GM12878 (cell line): ENCODE measurements around the gene CYYR1. TPM values are rescaled to one million over a fixed set of nuclear protein-coding genes. Genes with fewer than 3 reads are reported as not detected.

Experiments
- ATAC-seq: fragments of 200-7000 bp; cut with Tn5 transposase; 3 replicates; pipeline ENCODE4 v1.9.1; 2020; ENCODE audit warnings: mild to moderate bottlenecking, moderate library complexity
- BruUV-seq: library from RNA; stranded (reverse); fragments of 400-500 nt; replicated peaks from 2 replicates; lab custom pipeline; 2021; lab: Mats Ljungman, UMichigan
- CTCF ChIA-PET: fragments of 300-600 bp; sonication (Branson Sonifier 250); formaldehyde crosslinking; extraction: SDS; loops from one replicate; lab custom pipeline; 2021; ENCODE audit warnings: inconsistent platforms; lab: Yijun Ruan, JAX
- POLR2A ChIA-PET: fragments of 350-600 bp; formaldehyde crosslinking; extraction: SDS; loops from one replicate; lab custom pipeline; 2021; ENCODE audit warnings: inconsistent platforms; lab: Charles Lee
- RAD21 ChIA-PET: fragments of 300-600 bp; sonication (Branson Sonifier 250); formaldehyde crosslinking; loops from one replicate; lab custom pipeline; 2023; ENCODE audit warnings: antibody characterized with exemption; ENCODE audit not compliant: unreplicated experiment; lab: Charles Lee
- SMC1A ChIA-PET: fragments of 300-600 bp; sonication (Branson Sonifier 250); formaldehyde crosslinking; loops from one replicate; lab custom pipeline; 2023; ENCODE audit not compliant: unreplicated experiment, uncharacterized antibody; lab: Charles Lee
- DNase-seq: peaks from one replicate; pipeline ENCODE4 v3.0.0-alpha.2; 2011; ENCODE audit warnings: low read depth, low spot score
- FAIRE-seq: peaks from 3 replicates; lab custom pipeline; 2011; peaks lifted over from hg19 to GRCh38; lab: Jason Lieb, UNC
- H2AFZ ChIP-seq: 2 replicates; pipeline ENCODE4 v1.6.0; 2011; ENCODE audit warnings: low read depth, low read length, control low read depth; ENCODE audit not compliant: control insufficient read depth
- H3K27ac ChIP-seq: 2 replicates; pipeline ENCODE4 v1.5.1; 2011; ENCODE audit warnings: control low read depth; ENCODE audit not compliant: control insufficient read depth, insufficient read depth
- H3K27me3 ChIP-seq, 2 experiments: replicated peaks in 1 of 2; 2 replicates each; pipeline versions ENCODE4 v1.6.0 to v1.6.1; 2011; ENCODE audit warnings: low read length in 1 of 2; ENCODE audit not compliant: control insufficient read depth in 2 of 2, insufficient read depth in 2 of 2
- H3K36me3 ChIP-seq, 2 experiments: 2 replicates each; pipeline ENCODE4 v1.5.1; 2011; ENCODE audit warnings: low read length in 1 of 2; ENCODE audit not compliant: control insufficient read depth in 2 of 2, insufficient read depth in 2 of 2
- H3K4me1 ChIP-seq: 2 replicates; pipeline ENCODE4 v1.6.1; 2011; ENCODE audit warnings: mild to moderate bottlenecking, low read length, moderate library complexity, mixed read lengths; ENCODE audit not compliant: control insufficient read depth, insufficient read depth
- H3K4me2 ChIP-seq: 2 replicates; pipeline ENCODE4 v1.6.0; 2011; ENCODE audit warnings: control low read depth; ENCODE audit not compliant: control insufficient read depth, insufficient read depth
- H3K4me3 ChIP-seq: fragments of 200-600 bp; sonication (generic); 2 replicates; pipeline ENCODE4 v1.5.1; 2016
- H3K79me2 ChIP-seq: 2 replicates; pipeline ENCODE4 v1.6.0; 2011; ENCODE audit warnings: low read length; ENCODE audit not compliant: control insufficient read depth, insufficient read depth
- H3K9ac ChIP-seq: 2 replicates; pipeline ENCODE4 v1.8.0; 2011; ENCODE audit warnings: low read length, control low read depth, mixed read lengths; ENCODE audit not compliant: control insufficient read depth, insufficient read depth
- H3K9me3 ChIP-seq: replicated peaks from 3 replicates; pipeline ENCODE4 v1.5.1; 2011; ENCODE audit warnings: mild to moderate bottlenecking, low read length; ENCODE audit not compliant: control insufficient read depth, insufficient read depth
- H4K20me1 ChIP-seq: 2 replicates; pipeline ENCODE4 v1.6.0; 2011; ENCODE audit not compliant: control insufficient read depth, insufficient read depth
- EED ChIP-seq: sonication (generic); IDR thresholded peaks from 2 replicates; pipeline ENCODE4 v1.6.1; 2016; ENCODE audit warnings: antibody characterized with exemption, low read depth
- HDAC6 ChIP-seq: fragments of 200-600 bp; sonication (generic); IDR thresholded peaks from one replicate; pipeline ENCODE4 v1.8.0; 2017; ENCODE audit warnings: antibody characterized with exemption; ENCODE audit not compliant: unreplicated experiment
- NR2F1 ChIP-seq: fragments of 450-650 bp; conservative IDR thresholded peaks from 2 replicates; pipeline ENCODE4 v1.6.1; 2017; ENCODE audit warnings: mild to moderate bottlenecking
- STAT3 ChIP-seq: IDR thresholded peaks from 2 replicates; pipeline ENCODE4 v1.6.1; 2011; ENCODE audit warnings: low read depth, low read length, improper control_type of control experiment
- WGBS: methylation state at CpG from one replicate; pipeline ENCODE4 v1.1.6; 2016; ENCODE audit warnings: low lambda C conversion rate; ENCODE audit not compliant: insufficient replicate concordance, insufficient coverage; ENCODE audit errors: missing lambda C conversion rate; 5-methylcytosine and 5-hydroxymethylcytosine counted together
- in situ Hi-C: fragments of 300-500 bp; cut with MboI; formaldehyde crosslinking; loops from 9 replicates; pipeline ENCODE4 v1.14.3; 2018; ENCODE audit warnings: mixed read lengths
- intact Hi-C: fragments of 100-400 bp; cut with micrococcal nuclease; formaldehyde crosslinking; loops from one replicate; pipeline ENCODE4 v1.14.2; 2022; ENCODE audit not compliant: unreplicated experiment
- polyA plus RNA-seq, 11 experiments: library from polyadenylated mRNA; depleted of rRNA in 4 of 11; unstranded in 6 of 11; stranded (reverse) in 5 of 11; fragments of >200 nt; fragmentation: Nextera tagmentation in 4 of 11; fragmentation: Illumina TruSeq in 1 of 11; extraction: Ambion mirVana in 4 of 11; extraction: Trizol in 1 of 11; gene quantifications; 1 replicate in 1 of 11; 2 replicates in 10 of 11; pipeline versions ENCODE4 v1.2.1 to v1.2.3, GENCODE V29; 2011 to 2016; ENCODE audit warnings: inconsistent platforms in 2 of 11, missing spikeins in 2 of 11, low read depth in 1 of 11
- total RNA-seq, 4 experiments: library from RNA; depleted of rRNA in 3 of 4; stranded (reverse); fragments of >200 nt in 3 of 4; fragmentation: Illumina TruSeq in 1 of 4; extraction: Trizol in 1 of 4; gene quantifications; 2 replicates each; pipeline versions ENCODE4 v1.2.1 to v1.2.3, GENCODE V29; 2013 to 2021
- TF ChIP-seq, protein P1 (sequence below): fragments of 450-650 bp; IDR thresholded peaks from 2 replicates; pipeline ENCODE4 v1.6.1; 2016; ENCODE audit warnings: mild to moderate bottlenecking

Gene CYYR1
- total and polyA plus RNA-seq, 10 of the 15 experiments (the other 5 are each of a cell fraction or from before 2014, with no cell fraction given): 0.11 to 0.13 TPM; not detected in 8

DNA sequence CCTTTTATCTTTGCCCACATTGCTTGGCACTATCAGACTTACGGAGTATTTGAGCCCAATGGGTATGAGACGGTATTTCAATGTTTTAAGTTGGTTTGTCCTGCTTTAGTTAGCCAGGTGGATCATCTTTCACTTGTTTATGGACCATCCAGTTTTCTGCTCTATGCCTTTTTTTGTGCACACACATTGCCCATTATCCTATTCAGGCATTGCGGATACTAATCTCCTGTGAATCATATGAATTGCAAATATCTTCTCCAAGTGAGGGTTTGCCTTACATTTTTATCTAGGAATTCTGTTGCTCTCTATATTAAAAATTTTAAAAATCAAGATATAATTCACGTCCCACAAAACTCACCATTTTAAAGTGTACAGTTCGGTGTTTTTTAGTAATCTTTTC is 14.0 kb downstream of the CYYR1 start:
- no TSS peak for BruUV-seq
- in situ Hi-C loops: no loop called here
- CTCF ChIA-PET: no interaction called here
- 8% methylated on average over 5 of the region's 5 CpGs for WGBS
- Histone ChIP-seq H3K4me1 (no peaks in the 10 kb centered on the region), H3K36me3 (no peaks in the 10 kb centered on the region), H3K79me2 (no peaks in the 10 kb centered on the region), H3K27me3 (no peaks in the 10 kb centered on the region), H3K9ac (no peak overlapping the region), H2AFZ (no peak overlapping the region), H3K4me3 (no peak overlapping the region), H3K9me3 (no peaks in the 10 kb centered on the region), H3K4me2 (no peak overlapping the region), H3K27ac (no peak overlapping the region), H4K20me1 (no peaks in the 10 kb centered on the region)
- POLR2A ChIA-PET: no interaction called here
- intact Hi-C loops: no loop called here
- SMC1A ChIA-PET: no interaction called here
- no peak for TF ChIP-seq EED
- no peak for TF ChIP-seq HDAC6
- RAD21 ChIA-PET: no interaction called here
- ATAC-seq: no peak
- no peak for FAIRE-seq
- no peak for DNase-seq

DNA sequence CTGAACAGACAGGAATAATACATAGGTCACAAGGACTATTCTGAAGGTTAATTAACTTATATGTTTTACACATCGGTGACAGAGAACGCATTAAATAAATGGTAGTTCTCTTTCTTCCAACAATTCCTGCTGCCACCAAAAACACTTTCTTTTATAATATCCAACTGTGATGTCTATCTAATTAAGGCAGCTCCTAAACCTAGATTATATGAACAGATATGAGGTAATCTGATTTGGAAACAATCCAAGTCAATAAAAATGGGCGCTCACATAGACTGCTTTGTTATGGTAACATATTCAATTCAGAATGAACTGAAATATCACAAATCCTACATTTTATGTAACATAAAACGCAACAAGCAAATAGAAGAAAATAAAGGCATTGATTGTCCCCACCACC is 16.0 kb downstream of the CYYR1 start:
- ChIA-PET CTCF (no interaction called here), SMC1A (no interaction called here), POLR2A (no interaction called here), RAD21 (no interaction called here)
- no TSS peak for BruUV-seq
- Histone ChIP-seq H3K4me1 (no peaks in the 10 kb centered on the region), H3K79me2 (no peaks in the 10 kb centered on the region), H3K4me2 (no peak overlapping the region), H3K9me3 (no peaks in the 10 kb centered on the region), H4K20me1 (no peaks in the 10 kb centered on the region), H2AFZ (no peak overlapping the region), H3K27ac (no peak overlapping the region), H3K4me3 (no peak overlapping the region), H3K9ac (no peak overlapping the region), H3K36me3 (no peaks in the 10 kb centered on the region), H3K27me3 (no peaks in the 10 kb centered on the region)
- TF ChIP-seq, protein P1, sequence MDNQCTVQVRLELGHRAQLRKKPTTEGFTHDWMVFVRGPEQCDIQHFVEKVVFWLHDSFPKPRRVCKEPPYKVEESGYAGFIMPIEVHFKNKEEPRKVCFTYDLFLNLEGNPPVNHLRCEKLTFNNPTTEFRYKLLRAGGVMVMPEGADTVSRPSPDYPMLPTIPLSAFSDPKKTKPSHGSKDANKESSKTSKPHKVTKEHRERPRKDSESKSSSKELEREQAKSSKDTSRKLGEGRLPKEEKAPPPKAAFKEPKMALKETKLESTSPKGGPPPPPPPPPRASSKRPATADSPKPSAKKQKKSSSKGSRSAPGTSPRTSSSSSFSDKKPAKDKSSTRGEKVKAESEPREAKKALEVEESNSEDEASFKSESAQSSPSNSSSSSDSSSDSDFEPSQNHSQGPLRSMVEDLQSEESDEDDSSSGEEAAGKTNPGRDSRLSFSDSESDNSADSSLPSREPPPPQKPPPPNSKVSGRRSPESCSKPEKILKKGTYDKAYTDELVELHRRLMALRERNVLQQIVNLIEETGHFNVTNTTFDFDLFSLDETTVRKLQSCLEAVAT: no peak
- TF ChIP-seq NR2F1 (no peak), STAT3 (no peak)
- in situ Hi-C loops: no loop called here
- intact Hi-C loops: no loop called here
- 50% methylated on average over 4 of the region's 4 CpGs for WGBS
- DNase-seq (no peak), ATAC-seq (no peak), FAIRE-seq (no peak)
